ENCODE data around the gene MPP3. TPM values are rescaled to one million over a fixed set of nuclear protein-coding genes. Genes with fewer than 3 reads are reported as not detected.
A peak's percentile ranks its signal among the peaks of the same experiment; 100 is the strongest.

The MPP3 gene
- total and polyA plus RNA-seq, 4 donors = 9.9 to 38.7 (median 24.6) TPM

DNA sequence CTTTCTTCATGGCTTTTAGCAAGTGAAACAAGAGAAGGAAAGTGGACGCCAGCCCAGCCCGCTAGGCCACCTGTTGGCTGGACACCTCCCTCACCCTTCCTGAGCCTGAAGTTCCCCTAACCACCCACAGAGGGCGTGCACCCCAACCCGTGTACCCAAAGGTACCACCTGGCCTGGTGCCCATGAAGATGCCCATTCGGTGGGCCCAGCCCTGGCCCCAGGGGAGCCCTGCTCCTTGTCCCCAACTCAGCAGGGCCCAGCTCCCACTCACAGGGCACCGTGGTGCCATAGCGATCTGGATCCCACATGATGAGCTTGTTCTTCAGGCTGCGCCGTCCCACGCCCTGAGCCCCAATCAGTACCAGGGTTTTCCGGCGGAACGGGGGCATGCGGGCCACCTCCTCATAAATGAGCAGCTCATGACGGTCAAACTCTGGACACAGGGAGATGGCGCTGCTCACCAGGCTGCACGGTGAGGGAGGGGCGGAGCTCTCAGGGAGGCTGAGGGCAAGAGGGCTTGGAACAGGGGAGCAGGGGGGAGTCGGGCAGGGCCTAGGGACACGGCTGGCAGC lies 47.6 kb upstream of the MPP3 start:
- TF ChIP-seq CTCF (IDR thresholded peaks at IDR 0.05; ENCODE audit: control extremely low read depth, extremely low read depth) = no peak
- no peak overlapping the region for H3K4me3 ChIP-seq
- H3K4me1 ChIP-seq (ENCODE audit: control insufficient read depth in 5 of 5, insufficient read depth in 5 of 5, low read length in 5 of 5) = no peaks in the 10 kb centered on the region
- no peak for DNase-seq
- no peaks in the 10 kb centered on the region for H3K9me3 ChIP-seq (ENCODE audit: control insufficient read depth in 4 of 4, insufficient read depth in 3 of 4, low read length in 3 of 4)
- H3K27ac ChIP-seq (ENCODE audit: low read depth in 1 of 2, low read length in 1 of 2) = no peak overlapping the region
- no peak overlapping the region for H3K9ac ChIP-seq (ENCODE audit: insufficient read depth in 1 of 2, low read length in 2 of 2)
- ATAC-seq (ENCODE audit: insufficient read depth, low FRiP score) = peak; percentile 34
- peaks cover 0 to 3% (median 0%) of the 10 kb centered on the region in 4 donors for H3K36me3 ChIP-seq (ENCODE audit: control insufficient read depth in 4 of 4, insufficient read depth in 4 of 4, low read length in 4 of 4)
- H3K27me3 ChIP-seq (ENCODE audit: control insufficient read depth in 3 of 3, insufficient read depth in 3 of 3, low read length in 2 of 3) = no peaks in the 10 kb centered on the region
- WGBS, 2 donors = 81 to 83% methylated on average over 20 of the region's 20 CpGs

GRCh38 chr17:43879723-43880419 lies 46.9 kb upstream of the MPP3 start:
- Histone ChIP-seq H3K27me3 (ENCODE audit: control insufficient read depth in 3 of 3, insufficient read depth in 3 of 3, low read length in 2 of 3) (no peaks in the 10 kb centered on the region), H3K27ac (ENCODE audit: low read depth in 1 of 2, low read length in 1 of 2) (no peak overlapping the region), H3K9me3 (ENCODE audit: control insufficient read depth in 4 of 4, insufficient read depth in 3 of 4, low read length in 3 of 4) (no peaks in the 10 kb centered on the region), H3K36me3 (ENCODE audit: control insufficient read depth in 4 of 4, insufficient read depth in 4 of 4, low read length in 4 of 4) (peaks cover 0 to 3% (median 0%) of the 10 kb centered on the region in 4 donors), H3K9ac (ENCODE audit: insufficient read depth in 1 of 2, low read length in 2 of 2) (no peak overlapping the region), H3K4me3 (no peak overlapping the region), H3K4me1 (ENCODE audit: control insufficient read depth in 5 of 5, insufficient read depth in 5 of 5, low read length in 5 of 5) (no peaks in the 10 kb centered on the region)
- no peak for TF ChIP-seq CTCF (IDR thresholded peaks at IDR 0.05; ENCODE audit: control extremely low read depth, extremely low read depth)
- WGBS, 2 donors = 90 to 94% methylated on average over 20 of the region's 20 CpGs
- ATAC-seq (ENCODE audit: insufficient read depth, low FRiP score) (no peak), DNase-seq (no peak)

DNA sequence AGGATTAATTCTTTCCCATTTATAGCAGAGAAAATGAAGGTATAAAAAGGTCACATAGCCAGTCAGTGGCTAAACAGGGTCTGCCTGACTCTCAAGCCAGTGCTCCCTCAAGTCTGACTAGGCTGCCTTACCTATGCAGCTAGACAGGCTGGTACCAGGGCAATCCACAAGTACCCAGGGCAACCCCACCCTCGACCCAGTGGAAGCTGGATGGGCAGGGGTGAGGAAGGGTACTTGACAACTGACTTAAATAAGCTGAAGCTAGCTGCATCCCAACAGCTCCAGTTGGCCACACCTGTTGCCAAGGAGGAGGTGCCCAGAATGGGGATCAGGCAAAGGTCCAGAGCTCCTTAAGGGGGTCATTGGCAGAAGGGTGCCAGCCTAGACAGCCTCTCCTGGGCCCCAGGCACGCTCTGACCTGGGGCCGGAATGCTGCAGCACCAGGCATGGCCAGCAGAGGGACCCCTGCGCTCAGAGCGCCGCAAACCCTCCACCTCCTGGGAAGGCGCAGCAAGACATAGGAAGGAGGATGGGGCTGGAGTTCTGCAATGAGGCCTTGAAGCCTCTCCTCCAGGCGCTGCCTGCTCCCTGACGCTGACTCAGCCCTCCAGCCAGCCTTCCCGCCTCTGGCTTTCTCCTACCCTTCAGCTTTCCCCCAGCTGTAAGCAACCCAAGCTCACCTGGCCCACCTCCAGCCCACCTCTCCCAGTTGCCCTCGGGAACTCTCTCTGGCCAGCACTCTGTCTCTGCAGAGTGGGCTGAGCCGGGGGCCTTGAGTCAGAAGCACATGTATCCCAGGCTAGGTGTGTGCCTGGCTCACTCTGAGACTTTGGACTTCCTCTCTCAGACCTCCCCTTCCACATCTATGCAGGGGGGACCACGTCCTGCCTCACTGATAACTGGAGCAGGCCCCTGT lies 45.6 kb upstream of the MPP3 start:
- peak; percentile 84 for TF ChIP-seq CTCF (IDR thresholded peaks at IDR 0.05; ENCODE audit: control extremely low read depth, extremely low read depth)
- ATAC-seq (ENCODE audit: insufficient read depth, low FRiP score) = peak; percentile 77
- H3K4me1 ChIP-seq (ENCODE audit: control insufficient read depth in 5 of 5, insufficient read depth in 5 of 5, low read length in 5 of 5) = no peaks in the 10 kb centered on the region
- DNase-seq = peak; percentile 74 to 81 (median 75)
- H3K9me3 ChIP-seq (ENCODE audit: control insufficient read depth in 4 of 4, insufficient read depth in 3 of 4, low read length in 3 of 4) = no peaks in the 10 kb centered on the region
- H3K27me3 ChIP-seq (ENCODE audit: control insufficient read depth in 3 of 3, insufficient read depth in 3 of 3, low read length in 2 of 3) = no peaks in the 10 kb centered on the region
- H3K36me3 ChIP-seq (ENCODE audit: control insufficient read depth in 4 of 4, insufficient read depth in 4 of 4, low read length in 4 of 4) = peaks cover 0 to 3% (median 0%) of the 10 kb centered on the region in 4 donors
- no peak overlapping the region for H3K27ac ChIP-seq (ENCODE audit: low read depth in 1 of 2, low read length in 1 of 2)
- H3K9ac ChIP-seq (ENCODE audit: insufficient read depth in 1 of 2, low read length in 2 of 2) = no peak overlapping the region
- no peak overlapping the region for H3K4me3 ChIP-seq
- 19 to 24% methylated on average over 13 of the region's 13 CpGs for WGBS, 2 donors

Measured in lung (tissue), 12 donors.